Peyer's patch (tissue), 4 donors: ENCODE results near the gene ACTN4.

ENCODE experiments used
- POLR2A ChIP-seq, 2 donors: fragments of 450-650 bp; IDR thresholded peaks; one replicate each; pipeline ENCODE4 v1.5.1; 2017; ENCODE audit warnings: antibody characterized with exemption in 2 of 2, mild to moderate bottlenecking in 2 of 2, moderate library complexity in 2 of 2
- TF ChIP-seq, protein P1 (sequence below), 6 experiments: fragments of 450-650 bp in 4 of 6; fragments of 200-600 bp in 2 of 6; sonication (generic) in 1 of 6; IDR thresholded peaks; one replicate each; pipeline ENCODE4 v1.5.1; 2017 to 2019; ENCODE audit warnings: antibody characterized with exemption in 6 of 6, mild to moderate bottlenecking in 3 of 6, moderate library complexity in 1 of 6

DNA sequence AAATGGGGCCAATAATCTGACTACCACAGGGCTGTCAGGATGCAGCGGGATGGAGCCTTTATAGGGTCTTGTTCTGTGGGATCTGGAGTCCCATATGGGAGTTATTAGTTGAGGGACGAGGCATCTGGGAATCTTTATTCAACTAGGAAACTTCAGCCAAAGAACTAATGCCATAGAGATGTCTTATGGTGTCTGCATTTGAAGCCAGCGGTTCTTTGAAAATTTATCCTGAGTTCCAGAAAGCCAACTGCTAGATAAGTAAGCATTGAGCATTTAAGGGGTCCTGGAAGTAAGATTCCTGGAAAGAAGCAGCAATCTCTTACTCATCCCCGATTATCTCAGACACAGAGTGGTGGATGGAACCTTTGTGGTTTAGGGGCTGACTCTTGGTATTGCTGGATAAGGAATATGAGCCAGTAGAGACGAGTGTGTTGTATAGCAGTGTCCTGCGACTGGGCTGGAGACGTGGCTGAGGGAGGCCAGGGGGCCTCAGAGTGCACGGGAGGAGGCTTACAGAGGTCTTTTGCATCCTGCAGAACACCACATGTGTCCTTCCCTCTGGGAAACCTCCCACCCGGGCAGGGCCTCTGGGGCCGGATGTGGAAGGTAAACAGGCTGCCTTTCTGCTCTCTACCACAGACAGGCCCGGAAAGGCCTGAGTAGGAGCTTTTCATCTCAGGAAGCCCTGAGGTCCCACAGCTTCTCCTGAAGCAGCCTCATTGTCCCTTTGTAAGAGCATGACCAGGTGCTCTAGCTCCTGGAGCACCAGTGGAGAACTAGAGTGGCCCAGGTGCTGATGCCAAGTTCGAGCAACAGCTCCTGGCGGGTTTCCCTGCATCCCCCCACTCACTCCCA, 28.8 kb downstream of the ACTN4 start:
- TF ChIP-seq, protein P1, sequence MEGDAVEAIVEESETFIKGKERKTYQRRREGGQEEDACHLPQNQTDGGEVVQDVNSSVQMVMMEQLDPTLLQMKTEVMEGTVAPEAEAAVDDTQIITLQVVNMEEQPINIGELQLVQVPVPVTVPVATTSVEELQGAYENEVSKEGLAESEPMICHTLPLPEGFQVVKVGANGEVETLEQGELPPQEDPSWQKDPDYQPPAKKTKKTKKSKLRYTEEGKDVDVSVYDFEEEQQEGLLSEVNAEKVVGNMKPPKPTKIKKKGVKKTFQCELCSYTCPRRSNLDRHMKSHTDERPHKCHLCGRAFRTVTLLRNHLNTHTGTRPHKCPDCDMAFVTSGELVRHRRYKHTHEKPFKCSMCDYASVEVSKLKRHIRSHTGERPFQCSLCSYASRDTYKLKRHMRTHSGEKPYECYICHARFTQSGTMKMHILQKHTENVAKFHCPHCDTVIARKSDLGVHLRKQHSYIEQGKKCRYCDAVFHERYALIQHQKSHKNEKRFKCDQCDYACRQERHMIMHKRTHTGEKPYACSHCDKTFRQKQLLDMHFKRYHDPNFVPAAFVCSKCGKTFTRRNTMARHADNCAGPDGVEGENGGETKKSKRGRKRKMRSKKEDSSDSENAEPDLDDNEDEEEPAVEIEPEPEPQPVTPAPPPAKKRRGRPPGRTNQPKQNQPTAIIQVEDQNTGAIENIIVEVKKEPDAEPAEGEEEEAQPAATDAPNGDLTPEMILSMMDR (IDR thresholded peaks at IDR 0.05): peak in 1 of 6 experiments; percentile 4
- TF ChIP-seq POLR2A (IDR thresholded peaks at IDR 0.05): no peak
